ENCODE data around the gene ABRAXAS1.

DNA sequence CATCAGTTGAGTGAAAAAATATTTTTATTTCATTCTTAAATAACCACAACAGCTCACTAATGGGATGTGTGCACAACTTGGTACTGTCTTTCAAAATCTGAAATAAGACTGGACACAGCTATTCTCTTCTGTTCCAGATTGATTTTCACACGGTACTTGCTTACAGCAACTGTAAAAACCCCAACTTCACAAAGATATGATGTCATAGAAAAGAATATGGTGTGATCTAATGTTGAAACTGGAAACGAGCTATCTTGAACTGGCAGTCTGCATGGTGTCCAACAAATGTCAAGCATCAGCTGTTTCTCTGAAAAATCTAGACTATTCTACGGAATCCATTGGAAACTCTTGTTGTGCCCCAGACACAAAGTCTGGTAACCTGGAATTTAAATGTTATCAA lies 44.0 kb downstream of the ABRAXAS1 start:
- TF ChIP-seq, protein P1, sequence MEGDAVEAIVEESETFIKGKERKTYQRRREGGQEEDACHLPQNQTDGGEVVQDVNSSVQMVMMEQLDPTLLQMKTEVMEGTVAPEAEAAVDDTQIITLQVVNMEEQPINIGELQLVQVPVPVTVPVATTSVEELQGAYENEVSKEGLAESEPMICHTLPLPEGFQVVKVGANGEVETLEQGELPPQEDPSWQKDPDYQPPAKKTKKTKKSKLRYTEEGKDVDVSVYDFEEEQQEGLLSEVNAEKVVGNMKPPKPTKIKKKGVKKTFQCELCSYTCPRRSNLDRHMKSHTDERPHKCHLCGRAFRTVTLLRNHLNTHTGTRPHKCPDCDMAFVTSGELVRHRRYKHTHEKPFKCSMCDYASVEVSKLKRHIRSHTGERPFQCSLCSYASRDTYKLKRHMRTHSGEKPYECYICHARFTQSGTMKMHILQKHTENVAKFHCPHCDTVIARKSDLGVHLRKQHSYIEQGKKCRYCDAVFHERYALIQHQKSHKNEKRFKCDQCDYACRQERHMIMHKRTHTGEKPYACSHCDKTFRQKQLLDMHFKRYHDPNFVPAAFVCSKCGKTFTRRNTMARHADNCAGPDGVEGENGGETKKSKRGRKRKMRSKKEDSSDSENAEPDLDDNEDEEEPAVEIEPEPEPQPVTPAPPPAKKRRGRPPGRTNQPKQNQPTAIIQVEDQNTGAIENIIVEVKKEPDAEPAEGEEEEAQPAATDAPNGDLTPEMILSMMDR (conservative IDR thresholded peaks at IDR 0.05; ENCODE audit: low read depth, low read length) = no peak
- no peak for TF ChIP-seq MAZ (IDR thresholded peaks at IDR 0.05; ENCODE audit: borderline replicate concordance, low read depth, low read length)
- no peak for TF ChIP-seq POLR2A (IDR thresholded peaks at IDR 0.05; ENCODE audit: low read depth, low read length)
